Type B pancreatic cell (in vitro differentiated cells): ENCODE measurements around the gene ACTRT1. TPM values are rescaled to one million over a fixed set of nuclear protein-coding genes. Genes with fewer than 3 reads are reported as not detected.

ENCODE experiments used
- DNase-seq: peaks from one replicate; pipeline ENCODE4 v3.0.0; 2021; ENCODE audit warnings: mixed read lengths; ENCODE audit not compliant: unreplicated experiment; ENCODE audit errors: extremely low spot score
- H3K27ac Mint-ChIP-seq: 2 replicates; pipeline ENCODE4 v1.8.0; 2021; ENCODE audit warnings: mild to moderate bottlenecking, mixed read lengths
- H3K27me3 Mint-ChIP-seq: 2 replicates; pipeline ENCODE4 v1.8.0; 2021; ENCODE audit warnings: mixed read lengths
- H3K36me3 Mint-ChIP-seq: 2 replicates; pipeline ENCODE4 v1.8.0; 2021; ENCODE audit warnings: mixed read lengths
- H3K4me1 Mint-ChIP-seq: one replicate; pipeline ENCODE4 v1.8.0; 2021; ENCODE audit warnings: mixed read lengths; ENCODE audit not compliant: unreplicated experiment
- H3K4me3 Mint-ChIP-seq: 2 replicates; pipeline ENCODE4 v1.8.0; 2021; ENCODE audit warnings: mild to moderate bottlenecking, mixed read lengths
- H3K9me3 Mint-ChIP-seq: 2 replicates; pipeline ENCODE4 v1.8.0; 2021; ENCODE audit warnings: mixed read lengths
- CTCF ChIP-seq: fragments of 200-600 bp; sonication (generic); conservative IDR thresholded peaks from 2 replicates; pipeline ENCODE4 v1.5.0; 2021; ENCODE audit warnings: antibody characterized with exemption, mild to moderate bottlenecking
- long read RNA-seq: library from polyadenylated mRNA; unstranded; transcript quantifications from one replicate; pipeline ENCODE4 v2.0.0, GENCODE V29; 2020
- total RNA-seq: library from RNA; stranded (reverse); gene quantifications from 2 replicates; pipeline ENCODE4 v1.2.1, GENCODE V29; 2021; ENCODE audit warnings: low replicate concordance

ACTRT1 gene
- not detected in 2 replicates for total RNA-seq
- long read RNA-seq, result 0 reads

- no peaks in the 10 kb centered on the region for H3K4me1 Mint-ChIP-seq
- H3K4me3 Mint-ChIP-seq, result no peak within 1 kb of the TSS
- no peak for DNase-seq
- no peaks in the 10 kb centered on the region for H3K27me3 Mint-ChIP-seq
- no peaks in the 10 kb centered on the region for H3K36me3 Mint-ChIP-seq
- H3K9me3 Mint-ChIP-seq, result no peaks in the 10 kb centered on the region
- H3K27ac Mint-ChIP-seq, result no peak within 1 kb of the TSS
- TF ChIP-seq CTCF, result no peak
Measured at GRCh38 chrX:128052303-128052702, at the start of gene ACTRT1. ACTRT1 (minus strand) TSS chrX:128052403; CDS start chrX:128052206, 197 bp downstream.

GRCh38 chrX:128078545-128078944, 26.3 kb upstream of the ACTRT1 start:
- no peaks in the 10 kb centered on the region for H3K27me3 Mint-ChIP-seq
- H3K9me3 Mint-ChIP-seq, result no peaks in the 10 kb centered on the region
- no peaks in the 10 kb centered on the region for H3K36me3 Mint-ChIP-seq
- DNase-seq, result no peak
- H3K4me3 Mint-ChIP-seq, result no peak overlapping the region
- no peaks in the 10 kb centered on the region for H3K4me1 Mint-ChIP-seq
- TF ChIP-seq CTCF, result no peak
- H3K27ac Mint-ChIP-seq, result no peak overlapping the region

- H3K27ac Mint-ChIP-seq, result no peak overlapping the region
Measured at GRCh38 chrX:128057421-128057820, 5.2 kb upstream of the ACTRT1 start.

GRCh38 chrX:128051526-128051925, 677 bp downstream of the ACTRT1 start:
- Mint-ChIP-seq H3K27me3 (no peaks in the 10 kb centered on the region), H3K36me3 (no peaks in the 10 kb centered on the region), H3K4me1 (no peaks in the 10 kb centered on the region), H3K4me3 (no peak overlapping the region), H3K9me3 (no peaks in the 10 kb centered on the region), H3K27ac (no peak overlapping the region)
- no peak for DNase-seq
- no peak for TF ChIP-seq CTCF

More at GRCh38 chrX:128057421-128057820, 5.2 kb upstream of the ACTRT1 start:
- H3K27me3 Mint-ChIP-seq, result no peaks in the 10 kb centered on the region
- peaks cover 11% of the 10 kb centered on the region for H3K9me3 Mint-ChIP-seq
- H3K4me1 Mint-ChIP-seq, result no peaks in the 10 kb centered on the region
- no peak for DNase-seq
- H3K4me3 Mint-ChIP-seq, result no peak overlapping the region
- TF ChIP-seq CTCF, result no peak
- H3K36me3 Mint-ChIP-seq, result no peaks in the 10 kb centered on the region

GRCh38 chrX:128035318-128035717, 16.9 kb downstream of the ACTRT1 start:
- Mint-ChIP-seq H3K9me3 (no peaks in the 10 kb centered on the region), H3K4me1 (no peaks in the 10 kb centered on the region), H3K27ac (no peak overlapping the region)

More at GRCh38 chrX:128035318-128035717, 16.9 kb downstream of the ACTRT1 start:
- H3K27me3 Mint-ChIP-seq, result no peaks in the 10 kb centered on the region
- H3K4me3 Mint-ChIP-seq, result no peak overlapping the region
- TF ChIP-seq CTCF, result no peak
- H3K36me3 Mint-ChIP-seq, result no peaks in the 10 kb centered on the region
- no peak for DNase-seq
